Sigmoid colon (tissue), 7 donors: ENCODE data around the gene VIT. TPM values are rescaled to one million over a fixed set of nuclear protein-coding genes. Genes with fewer than 3 reads are reported as not detected.

Experiments used
- DNase-seq: peaks from one replicate; pipeline ENCODE4 v3.0.0-alpha.2; 2019
- H3K27ac ChIP-seq, 4 donors: fragments of 200-600 bp; sonication (generic); one replicate each; pipeline ENCODE4 v1.5.1; 2016 to 2019; ENCODE audit warnings: mild to moderate bottlenecking in 1 of 4
- H3K27me3 ChIP-seq, 3 donors: fragments of 200-600 bp; sonication (generic); one replicate each; pipeline ENCODE4 v1.5.1; 2019; ENCODE audit warnings: mild to moderate bottlenecking in 1 of 3
- H3K36me3 ChIP-seq, 4 donors: fragments of 200-600 bp; sonication (generic); one replicate each; pipeline ENCODE4 v1.5.1; 2016 to 2019
- H3K4me1 ChIP-seq, 4 donors: fragments of 200-600 bp; sonication (generic); one replicate each; pipeline ENCODE4 v1.5.1; 2017 to 2019
- H3K4me3 ChIP-seq, 4 donors: fragments of 200-600 bp; sonication (generic); one replicate each; pipeline ENCODE4 v1.5.1; 2017 to 2019; ENCODE audit warnings: mild to moderate bottlenecking in 2 of 4, moderate library complexity in 1 of 4
- H3K9me3 ChIP-seq, 4 donors: fragments of 200-600 bp in 3 of 4; sonication (generic) in 3 of 4; one replicate each; pipeline versions ENCODE4 v1.5.1 to v1.6.1; 2013 to 2019
- EP300 ChIP-seq, 4 donors: sonication (generic); formaldehyde crosslinking; IDR thresholded peaks; one replicate each; pipeline ENCODE4 v1.6.1; 2017; ENCODE audit warnings: antibody characterized with exemption in 4 of 4
- POLR2A ChIP-seq, 2 donors: fragments of 450-650 bp; IDR thresholded peaks; one replicate each; pipeline ENCODE4 v1.6.1; 2016; ENCODE audit warnings: antibody characterized with exemption in 2 of 2, mild to moderate bottlenecking in 2 of 2, moderate library complexity in 2 of 2
- POLR2AphosphoS5 ChIP-seq, 4 donors: sonication (generic); formaldehyde crosslinking; IDR thresholded peaks; one replicate each; pipeline ENCODE4 v1.6.1; 2017; ENCODE audit warnings: antibody characterized with exemption in 4 of 4
- WGBS, 2 donors: extraction: QIAGEN DNeasy Blood & Tissue Kit; methylation state at CpG; one replicate each; pipeline ENCODE4 v1.1.7; 2013; 5-methylcytosine and 5-hydroxymethylcytosine counted together
- intact Hi-C: fragments of 100-400 bp; cut with DNase I; formaldehyde crosslinking; loops from one replicate; pipeline ENCODE4 v1.15.1; 2023
- polyA plus RNA-seq, 3 donors: library from polyadenylated mRNA; stranded (reverse); fragments of 200-250 nt; gene quantifications; one replicate each; pipeline ENCODE4 v1.2.3, GENCODE V29; 2013
- total RNA-seq, 4 donors: library from RNA; depleted of rRNA; stranded (reverse); fragments of >200 nt; gene quantifications; one replicate each; pipeline ENCODE4 v1.1.0, GENCODE V29; 2016
- TF ChIP-seq, protein P1 (sequence below), 4 experiments: fragments of 450-650 bp in 3 of 4; fragments of 200-600 bp in 1 of 4; IDR thresholded peaks; one replicate each; pipeline ENCODE4 v1.5.1; 2016 to 2019; ENCODE audit warnings: antibody characterized with exemption in 4 of 4, mild to moderate bottlenecking in 3 of 4, moderate library complexity in 2 of 4
- donor health status: healthy with polysubstance abuse.
- donor health status: Bipolar disorder and iron deficiency.
- donor health status: healthy.

Gene VIT, protein sequence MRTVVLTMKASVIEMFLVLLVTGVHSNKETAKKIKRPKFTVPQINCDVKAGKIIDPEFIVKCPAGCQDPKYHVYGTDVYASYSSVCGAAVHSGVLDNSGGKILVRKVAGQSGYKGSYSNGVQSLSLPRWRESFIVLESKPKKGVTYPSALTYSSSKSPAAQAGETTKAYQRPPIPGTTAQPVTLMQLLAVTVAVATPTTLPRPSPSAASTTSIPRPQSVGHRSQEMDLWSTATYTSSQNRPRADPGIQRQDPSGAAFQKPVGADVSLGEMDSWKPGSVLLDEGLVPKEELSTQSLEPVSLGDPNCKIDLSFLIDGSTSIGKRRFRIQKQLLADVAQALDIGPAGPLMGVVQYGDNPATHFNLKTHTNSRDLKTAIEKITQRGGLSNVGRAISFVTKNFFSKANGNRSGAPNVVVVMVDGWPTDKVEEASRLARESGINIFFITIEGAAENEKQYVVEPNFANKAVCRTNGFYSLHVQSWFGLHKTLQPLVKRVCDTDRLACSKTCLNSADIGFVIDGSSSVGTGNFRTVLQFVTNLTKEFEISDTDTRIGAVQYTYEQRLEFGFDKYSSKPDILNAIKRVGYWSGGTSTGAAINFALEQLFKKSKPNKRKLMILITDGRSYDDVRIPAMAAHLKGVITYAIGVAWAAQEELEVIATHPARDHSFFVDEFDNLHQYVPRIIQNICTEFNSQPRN
- total RNA-seq (10 to 100 TPM in 3 of 4 donors, 1 to 10 TPM in 1; 4.8 to 16.5 (median 14.1) TPM), polyA plus RNA-seq (1 to 10 TPM in 2 of 3 donors, not detected in 1; 1.1 to 6.0 TPM)

- H3K4me1 ChIP-seq, result no peaks in the 10 kb centered on the region
- H3K9me3 ChIP-seq, result no peaks in the 10 kb centered on the region
- no peak within 1 kb of the TSS for H3K4me3 ChIP-seq
- DNase-seq, result no peak
- TF ChIP-seq EP300 (IDR thresholded peaks at IDR 0.05) (no peak), POLR2A (IDR thresholded peaks at IDR 0.05) (no peak), POLR2AphosphoS5 (IDR thresholded peaks at IDR 0.05) (no peak)
- TF ChIP-seq, protein P1, sequence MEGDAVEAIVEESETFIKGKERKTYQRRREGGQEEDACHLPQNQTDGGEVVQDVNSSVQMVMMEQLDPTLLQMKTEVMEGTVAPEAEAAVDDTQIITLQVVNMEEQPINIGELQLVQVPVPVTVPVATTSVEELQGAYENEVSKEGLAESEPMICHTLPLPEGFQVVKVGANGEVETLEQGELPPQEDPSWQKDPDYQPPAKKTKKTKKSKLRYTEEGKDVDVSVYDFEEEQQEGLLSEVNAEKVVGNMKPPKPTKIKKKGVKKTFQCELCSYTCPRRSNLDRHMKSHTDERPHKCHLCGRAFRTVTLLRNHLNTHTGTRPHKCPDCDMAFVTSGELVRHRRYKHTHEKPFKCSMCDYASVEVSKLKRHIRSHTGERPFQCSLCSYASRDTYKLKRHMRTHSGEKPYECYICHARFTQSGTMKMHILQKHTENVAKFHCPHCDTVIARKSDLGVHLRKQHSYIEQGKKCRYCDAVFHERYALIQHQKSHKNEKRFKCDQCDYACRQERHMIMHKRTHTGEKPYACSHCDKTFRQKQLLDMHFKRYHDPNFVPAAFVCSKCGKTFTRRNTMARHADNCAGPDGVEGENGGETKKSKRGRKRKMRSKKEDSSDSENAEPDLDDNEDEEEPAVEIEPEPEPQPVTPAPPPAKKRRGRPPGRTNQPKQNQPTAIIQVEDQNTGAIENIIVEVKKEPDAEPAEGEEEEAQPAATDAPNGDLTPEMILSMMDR (IDR thresholded peaks at IDR 0.05), result no peak
- no peaks in the 10 kb centered on the region for H3K27me3 ChIP-seq
- H3K36me3 ChIP-seq, result no peaks in the 10 kb centered on the region
- H3K27ac ChIP-seq, result peak within 1 kb of the TSS in 1 of 4 donors; percentile 24
- intact Hi-C loops, result no loop called here
- WGBS, 2 donors, result 77 to 85% methylated on average over 2 of the region's 2 CpGs
Measured at GRCh38 chr2:36696533-36696932, at the start of gene VIT. TSS of gene VIT (plus strand) at chr2:36696707. CDS start at chr2:36716371, 19,664 bp downstream.

GRCh38 chr2:36650031-36650829, 46.3 kb upstream of the VIT start:
- Histone ChIP-seq H3K27ac (no peak overlapping the region), H3K9me3 (no peaks in the 10 kb centered on the region), H3K27me3 (no peaks in the 10 kb centered on the region), H3K36me3 (no peaks in the 10 kb centered on the region), H3K4me3 (no peak overlapping the region), H3K4me1 (no peaks in the 10 kb centered on the region)
- no peak for TF ChIP-seq EP300 (IDR thresholded peaks at IDR 0.05)
- no peak for TF ChIP-seq POLR2AphosphoS5 (IDR thresholded peaks at IDR 0.05)
- TF ChIP-seq, protein P1 (IDR thresholded peaks at IDR 0.05), result no peak
- no peak for TF ChIP-seq POLR2A (IDR thresholded peaks at IDR 0.05)
- intact Hi-C loops, result no loop called here
- 67 to 77% methylated on average over 4 of the region's 4 CpGs for WGBS, 2 donors
- no peak for DNase-seq

DNA sequence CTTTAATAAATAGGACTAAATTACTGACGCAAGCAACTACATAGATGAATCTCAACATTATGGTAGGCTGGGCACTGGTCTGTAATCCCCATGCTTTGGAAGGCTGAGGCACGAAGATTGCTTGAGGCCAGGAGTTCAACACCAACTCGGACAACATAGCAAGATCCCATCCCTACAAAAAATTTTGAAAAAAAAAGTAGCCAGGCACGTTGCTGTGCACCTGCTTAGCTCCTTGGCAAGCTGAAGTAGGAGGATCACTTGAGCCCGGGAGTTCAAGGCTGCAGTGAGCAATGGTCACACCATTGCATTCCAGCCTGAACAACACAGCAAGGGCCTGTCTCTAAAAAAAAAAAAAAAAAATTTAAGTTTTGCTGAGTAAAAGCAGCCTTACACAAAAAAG, 43.4 kb upstream of the VIT start:
- Histone ChIP-seq H3K4me3 (no peak overlapping the region), H3K27ac (no peak overlapping the region), H3K9me3 (no peaks in the 10 kb centered on the region), H3K4me1 (no peaks in the 10 kb centered on the region), H3K36me3 (no peaks in the 10 kb centered on the region), H3K27me3 (no peaks in the 10 kb centered on the region)
- intact Hi-C loops, result no loop called here
- DNase-seq, result no peak
- TF ChIP-seq POLR2A (IDR thresholded peaks at IDR 0.05) (no peak), EP300 (IDR thresholded peaks at IDR 0.05) (no peak), POLR2AphosphoS5 (IDR thresholded peaks at IDR 0.05) (no peak)
- TF ChIP-seq, protein P1 (IDR thresholded peaks at IDR 0.05), result no peak
- 81 to 91% methylated on average over 5 of the region's 5 CpGs for WGBS, 2 donors

- no peak overlapping the region for H3K4me3 ChIP-seq
- no peaks in the 10 kb centered on the region for H3K4me1 ChIP-seq
- no peaks in the 10 kb centered on the region for H3K9me3 ChIP-seq
- H3K36me3 ChIP-seq, result no peaks in the 10 kb centered on the region
- intact Hi-C loops, result no loop called here
- TF ChIP-seq POLR2AphosphoS5 (IDR thresholded peaks at IDR 0.05) (no peak), EP300 (IDR thresholded peaks at IDR 0.05) (no peak), POLR2A (IDR thresholded peaks at IDR 0.05) (no peak)
- TF ChIP-seq, protein P1 (IDR thresholded peaks at IDR 0.05), result no peak
- no peaks in the 10 kb centered on the region for H3K27me3 ChIP-seq
- 76 to 79% methylated on average over 2 of the region's 2 CpGs for WGBS, 2 donors
- DNase-seq, result no peak
- H3K27ac ChIP-seq, result no peak overlapping the region
Measured at GRCh38 chr2:36653967-36654694, 42.4 kb upstream of the VIT start.
